Measurements from ENCODE around the gene GPC5.

DNA sequence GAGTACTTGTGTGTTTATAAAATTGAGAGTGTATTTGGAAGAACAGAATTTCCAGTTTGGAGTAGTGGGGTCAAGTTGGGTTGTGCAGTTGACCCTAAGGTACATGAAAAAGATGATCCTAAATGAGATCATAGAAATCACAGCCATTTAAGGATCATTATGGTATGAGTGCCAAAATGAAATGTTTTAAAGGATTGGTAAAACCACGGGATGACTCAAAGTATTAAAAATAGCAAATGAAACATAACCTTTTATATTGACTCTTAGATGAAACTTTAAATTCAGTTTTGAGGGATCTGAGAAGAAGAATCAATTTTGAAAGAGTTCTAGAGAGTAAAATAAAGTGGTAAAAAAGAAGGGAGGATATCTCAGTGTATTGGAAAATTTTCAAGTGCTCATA is 773.8 kb downstream of the GPC5 start:
- TF ChIP-seq, protein P1, sequence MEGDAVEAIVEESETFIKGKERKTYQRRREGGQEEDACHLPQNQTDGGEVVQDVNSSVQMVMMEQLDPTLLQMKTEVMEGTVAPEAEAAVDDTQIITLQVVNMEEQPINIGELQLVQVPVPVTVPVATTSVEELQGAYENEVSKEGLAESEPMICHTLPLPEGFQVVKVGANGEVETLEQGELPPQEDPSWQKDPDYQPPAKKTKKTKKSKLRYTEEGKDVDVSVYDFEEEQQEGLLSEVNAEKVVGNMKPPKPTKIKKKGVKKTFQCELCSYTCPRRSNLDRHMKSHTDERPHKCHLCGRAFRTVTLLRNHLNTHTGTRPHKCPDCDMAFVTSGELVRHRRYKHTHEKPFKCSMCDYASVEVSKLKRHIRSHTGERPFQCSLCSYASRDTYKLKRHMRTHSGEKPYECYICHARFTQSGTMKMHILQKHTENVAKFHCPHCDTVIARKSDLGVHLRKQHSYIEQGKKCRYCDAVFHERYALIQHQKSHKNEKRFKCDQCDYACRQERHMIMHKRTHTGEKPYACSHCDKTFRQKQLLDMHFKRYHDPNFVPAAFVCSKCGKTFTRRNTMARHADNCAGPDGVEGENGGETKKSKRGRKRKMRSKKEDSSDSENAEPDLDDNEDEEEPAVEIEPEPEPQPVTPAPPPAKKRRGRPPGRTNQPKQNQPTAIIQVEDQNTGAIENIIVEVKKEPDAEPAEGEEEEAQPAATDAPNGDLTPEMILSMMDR (IDR thresholded peaks at IDR 0.05), result no peak
- TF ChIP-seq POLR2A (IDR thresholded peaks at IDR 0.05), result no peak

Data from testis (tissue), 2 donors.